Activated T-cell treated with anti-CD3 and anti-CD28 coated beads, Interleukin-2, amount 50 U/mL, for 4 hours (primary cell): ENCODE results near the gene CYP2D6. TPM values are rescaled to one million over a fixed set of nuclear protein-coding genes. Genes with fewer than 3 reads are reported as not detected.
"Not testable (repeated sequence)": the region's sequence is repeated elsewhere in the genome, so short reads cannot be mapped to it uniquely, and the experiment has no call there.

Source experiments
- ATAC-seq, 2 donors: fragments of 200-7000 bp; cut with Tn5 transposase; one replicate each; pipeline ENCODE4 v1.10.0; 2021
- DNase-seq: peaks from one replicate; pipeline ENCODE4 v3.0.0-alpha.2; 2020
- H3K27me3 Mint-ChIP-seq: one replicate; pipeline ENCODE4 v1.8.0; 2021; ENCODE audit warnings: low read depth, mixed read lengths
- H3K36me3 Mint-ChIP-seq: one replicate; pipeline ENCODE4 v1.8.0; 2022; ENCODE audit warnings: mixed read lengths; ENCODE audit not compliant: insufficient read depth
- H3K4me1 Mint-ChIP-seq: one replicate; pipeline ENCODE4 v1.8.0; 2021; ENCODE audit warnings: low read depth, mixed read lengths
- H3K4me3 Mint-ChIP-seq: one replicate; pipeline ENCODE4 v1.8.0; 2021; ENCODE audit warnings: mild to moderate bottlenecking, moderate library complexity, mixed read lengths
- H3K9me3 Mint-ChIP-seq: one replicate; pipeline ENCODE4 v1.8.0; 2021; ENCODE audit warnings: mixed read lengths
- total RNA-seq, 3 donors: library from RNA; stranded (reverse); gene quantifications; one replicate each; pipeline ENCODE4 v1.2.1, GENCODE V29; 2021

The CYP2D6 gene
- total RNA-seq, 3 donors from 2014 or later, result 1.1 to 2.3 (median 1.9) TPM

DNA sequence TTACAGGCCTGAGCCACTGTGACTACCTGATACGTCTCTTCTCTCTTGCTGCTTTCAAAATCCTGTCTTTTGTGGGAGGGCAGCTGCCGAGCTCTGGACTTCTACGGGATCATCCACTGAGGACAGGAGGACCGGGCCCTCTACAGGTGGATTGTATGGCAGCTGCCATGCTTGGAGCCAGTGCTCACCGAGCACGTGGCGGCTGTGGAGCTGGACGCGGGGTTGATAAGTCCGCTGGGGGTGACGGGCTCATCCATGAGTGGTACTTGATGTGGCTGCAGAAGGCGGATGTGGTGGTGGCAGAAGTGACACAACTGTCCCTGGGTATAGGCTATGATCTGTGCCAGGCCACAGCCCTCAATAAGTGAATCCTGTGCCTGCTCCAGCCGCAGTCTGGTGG is 1.8 kb upstream of the CYP2D6 start:
- H3K9me3 Mint-ChIP-seq, result no peaks in the 10 kb centered on the region

GRCh38 chr22:42131562-42131961 is 952 bp upstream of the CYP2D6 start:
- ATAC-seq, result no peak
- no peaks in the 10 kb centered on the region for H3K4me1 Mint-ChIP-seq
- H3K36me3 Mint-ChIP-seq, result no peaks in the 10 kb centered on the region
- no peak for DNase-seq
- no peaks in the 10 kb centered on the region for H3K9me3 Mint-ChIP-seq
- H3K4me3 Mint-ChIP-seq, result no peak overlapping the region
- H3K27me3 Mint-ChIP-seq, result no peaks in the 10 kb centered on the region

More for the DNA sequence above, 1.8 kb upstream of the CYP2D6 start:
- ATAC-seq (no peak), DNase-seq (no peak)
- Mint-ChIP-seq H3K36me3 (no peaks in the 10 kb centered on the region), H3K4me1 (no peaks in the 10 kb centered on the region), H3K27me3 (no peaks in the 10 kb centered on the region), H3K4me3 (no peak overlapping the region)

- not testable (repeated sequence) for ATAC-seq, H3K27me3 Mint-ChIP-seq, H3K36me3 Mint-ChIP-seq, H3K9me3 Mint-ChIP-seq, H3K4me3 Mint-ChIP-seq, DNase-seq, H3K4me1 Mint-ChIP-seq
Measured at GRCh38 chr22:42130182-42130581, 428 bp downstream of the CYP2D6 start.

- not testable (repeated sequence) for H3K4me3 Mint-ChIP-seq, H3K36me3 Mint-ChIP-seq, DNase-seq, H3K27me3 Mint-ChIP-seq, ATAC-seq, H3K9me3 Mint-ChIP-seq, H3K4me1 Mint-ChIP-seq
Measured at GRCh38 chr22:42128776-42129694, 1.6 kb downstream of the CYP2D6 start.

- H3K4me3 Mint-ChIP-seq, ATAC-seq, H3K4me1 Mint-ChIP-seq, H3K27me3 Mint-ChIP-seq, DNase-seq, H3K9me3 Mint-ChIP-seq, H3K36me3 Mint-ChIP-seq: not testable (repeated sequence)
Measured at GRCh38 chr22:42128007-42128406, 2.6 kb downstream of the CYP2D6 start.

DNA sequence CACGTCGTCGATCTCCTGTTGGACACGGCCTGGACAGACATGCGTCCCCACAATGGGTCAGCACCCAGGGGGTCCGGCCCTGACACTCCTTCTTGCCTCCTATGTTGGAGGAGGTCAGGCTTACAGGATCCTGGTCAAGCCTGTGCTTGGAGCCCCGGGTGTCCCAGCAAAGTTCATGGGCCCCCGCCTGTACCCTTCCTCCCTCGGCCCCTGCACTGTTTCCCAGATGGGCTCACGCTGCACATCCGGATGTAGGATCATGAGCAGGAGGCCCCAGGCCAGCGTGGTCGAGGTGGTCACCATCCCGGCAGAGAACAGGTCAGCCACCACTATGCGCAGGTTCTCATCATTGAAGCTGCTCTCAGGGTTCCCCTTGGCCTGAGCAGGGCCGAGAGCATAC is 3.0 kb downstream of the CYP2D6 start:
- no peaks in the 10 kb centered on the region for H3K27me3 Mint-ChIP-seq
- no peaks in the 10 kb centered on the region for H3K9me3 Mint-ChIP-seq
- H3K36me3 Mint-ChIP-seq, result no peaks in the 10 kb centered on the region
- no peak for DNase-seq
- ATAC-seq, result no peak
- H3K4me3 Mint-ChIP-seq, result no peak overlapping the region
- no peaks in the 10 kb centered on the region for H3K4me1 Mint-ChIP-seq

GRCh38 chr22:42123529-42123928 is 7.1 kb downstream of the CYP2D6 start:
- not testable (repeated sequence) for H3K4me3 Mint-ChIP-seq, H3K9me3 Mint-ChIP-seq, H3K27me3 Mint-ChIP-seq, DNase-seq, H3K36me3 Mint-ChIP-seq
- H3K4me1 Mint-ChIP-seq, result peaks cover 37% of the 10 kb centered on the region
- peak; percentile 66 for ATAC-seq

- peak overlapping the region; percentile 72 for H3K4me3 Mint-ChIP-seq
- not testable (repeated sequence) for H3K9me3 Mint-ChIP-seq, H3K36me3 Mint-ChIP-seq, H3K27me3 Mint-ChIP-seq
- peak; percentile 69 to 81 for ATAC-seq
- peak; percentile 37 for DNase-seq
- peaks cover 37% of the 10 kb centered on the region for H3K4me1 Mint-ChIP-seq
Measured at GRCh38 chr22:42120231-42121021, 10.2 kb downstream of the CYP2D6 start.

- H3K27me3 Mint-ChIP-seq, result no peaks in the 10 kb centered on the region
- DNase-seq (no peak), ATAC-seq (no peak)
- H3K9me3 Mint-ChIP-seq, result peaks cover 12% of the 10 kb centered on the region
- H3K4me1 Mint-ChIP-seq, result peaks cover 31% of the 10 kb centered on the region
- H3K36me3 Mint-ChIP-seq, result peaks cover 5% of the 10 kb centered on the region
- H3K4me3 Mint-ChIP-seq, result no peak overlapping the region
Measured at GRCh38 chr22:42116848-42117424, 13.7 kb downstream of the CYP2D6 start.

DNA sequence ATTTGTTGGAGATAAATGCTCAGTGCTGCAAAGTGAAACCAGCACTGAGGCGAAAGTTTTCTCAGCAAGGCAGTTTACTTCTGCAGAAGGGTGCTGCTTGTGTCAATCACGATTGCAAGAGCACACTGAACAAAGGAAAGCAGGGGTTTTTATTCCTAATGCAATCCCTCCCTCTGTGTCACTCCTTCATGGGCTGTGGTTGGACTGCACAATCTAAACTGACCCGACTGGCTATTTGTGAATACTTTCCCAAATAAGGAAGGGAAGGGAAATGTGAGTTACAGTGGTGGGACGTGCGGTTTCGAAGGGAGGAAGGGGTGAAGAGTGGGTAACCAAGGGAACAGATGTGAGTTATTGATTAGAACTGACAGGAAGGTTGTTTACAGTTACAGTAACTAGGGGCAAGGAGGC is 15.2 kb downstream of the CYP2D6 start:
- H3K27me3 Mint-ChIP-seq, ATAC-seq, DNase-seq, H3K4me3 Mint-ChIP-seq, H3K36me3 Mint-ChIP-seq: not testable (repeated sequence)
- Mint-ChIP-seq H3K4me1 (peaks cover 17% of the 10 kb centered on the region), H3K9me3 (peaks cover 12% of the 10 kb centered on the region)

DNA sequence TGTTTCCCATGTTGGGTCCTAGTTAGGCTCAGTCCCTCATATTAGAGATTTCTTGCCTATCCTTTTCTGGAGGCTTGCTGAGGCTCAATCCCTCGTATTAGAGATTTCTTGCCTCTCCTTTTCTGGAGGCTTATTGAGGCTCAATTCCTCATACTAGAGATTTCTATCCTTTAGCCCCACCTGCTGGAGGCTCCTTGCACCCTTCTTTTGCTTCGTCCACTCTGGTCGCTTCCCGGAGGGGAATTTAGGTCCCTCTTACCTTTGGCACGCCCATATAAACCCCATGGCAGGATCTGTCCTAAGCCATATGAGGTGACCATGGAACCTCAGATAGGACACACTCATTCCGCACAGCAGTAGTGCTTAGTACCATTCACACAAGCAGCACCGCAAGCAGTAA is 15.9 kb downstream of the CYP2D6 start:
- ATAC-seq (no peak), DNase-seq (no peak)
- peaks cover 5% of the 10 kb centered on the region for H3K36me3 Mint-ChIP-seq
- H3K4me3 Mint-ChIP-seq, result no peak overlapping the region
- H3K27me3 Mint-ChIP-seq, result no peaks in the 10 kb centered on the region
- H3K9me3 Mint-ChIP-seq, result peaks cover 12% of the 10 kb centered on the region
- peaks cover 10% of the 10 kb centered on the region for H3K4me1 Mint-ChIP-seq

GRCh38 chr22:42112793-42113192 is 17.8 kb downstream of the CYP2D6 start:
- not testable (repeated sequence) for H3K27me3 Mint-ChIP-seq, H3K4me3 Mint-ChIP-seq, H3K4me1 Mint-ChIP-seq, H3K36me3 Mint-ChIP-seq, DNase-seq, ATAC-seq
- H3K9me3 Mint-ChIP-seq, result peaks cover 12% of the 10 kb centered on the region

DNA sequence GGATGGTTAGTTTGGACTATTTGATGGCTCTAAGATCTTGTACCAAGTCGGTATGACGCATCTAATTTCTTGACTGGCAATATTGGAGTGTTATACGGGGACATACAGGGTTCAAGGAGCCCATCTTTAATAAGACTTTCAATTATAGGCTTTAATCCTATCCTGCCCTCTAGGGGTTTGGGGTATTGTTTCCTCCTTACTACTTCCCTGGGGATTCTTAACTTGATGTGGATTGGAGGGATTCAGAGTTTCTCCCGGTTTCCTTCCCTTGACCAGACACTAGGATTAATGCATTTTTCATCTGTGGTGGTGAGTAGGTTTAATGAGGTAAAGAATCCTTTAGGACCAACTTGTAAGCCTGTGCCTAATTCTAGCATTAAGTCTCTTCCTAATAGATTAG is 18.8 kb downstream of the CYP2D6 start:
- DNase-seq (no peak), ATAC-seq (no peak)
- Mint-ChIP-seq H3K27me3 (no peaks in the 10 kb centered on the region), H3K4me1 (no peaks in the 10 kb centered on the region), H3K36me3 (peaks cover 7% of the 10 kb centered on the region), H3K9me3 (peaks cover 12% of the 10 kb centered on the region), H3K4me3 (no peak overlapping the region)

DNA sequence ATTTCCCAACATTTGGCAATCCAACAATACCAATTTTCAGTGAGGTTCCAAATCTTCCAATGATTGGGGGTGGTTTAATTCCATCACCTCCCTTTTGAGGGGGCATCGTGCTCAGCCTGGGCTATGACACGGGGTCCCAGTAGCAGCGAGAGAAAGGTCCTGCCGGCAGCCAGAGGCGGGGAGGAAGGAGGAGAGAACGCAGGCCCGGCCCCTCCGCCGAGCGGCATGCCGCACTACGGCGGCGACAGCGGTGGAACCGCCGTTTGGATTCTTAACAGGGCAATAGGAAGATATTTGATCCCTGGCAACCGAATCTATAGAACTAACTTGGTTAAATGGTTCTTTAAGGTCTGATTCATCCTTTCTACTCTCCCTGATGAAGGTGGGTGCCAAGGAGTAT is 21.8 kb downstream of the CYP2D6 start:
- no peak for DNase-seq
- no peak for ATAC-seq
- no peaks in the 10 kb centered on the region for H3K27me3 Mint-ChIP-seq
- H3K4me3 Mint-ChIP-seq, result no peak overlapping the region
- peaks cover 11% of the 10 kb centered on the region for H3K36me3 Mint-ChIP-seq
- no peaks in the 10 kb centered on the region for H3K4me1 Mint-ChIP-seq
- peaks cover 8% of the 10 kb centered on the region for H3K9me3 Mint-ChIP-seq
